Cardiac muscle cell (in vitro differentiated cells and primary cell): Measurements from ENCODE around the gene ANGPT4. TPM values are rescaled to one million over a fixed set of nuclear protein-coding genes. Genes with fewer than 3 reads are reported as not detected.

Experiments used
- DNase-seq, 2 donors: peaks; one replicate each; pipeline versions ENCODE4 v3.0.0 to v3.0.0-alpha.2; 2010 to 2017; ENCODE audit warnings: low read depth in 1 of 2, low spot score in 1 of 2
- H3K27ac ChIP-seq: fragments of 200-600 bp; sonication (generic); 2 replicates; pipeline ENCODE4 v1.5.1; 2016
- H3K27me3 ChIP-seq: fragments of 200-600 bp; sonication (generic); 2 replicates; pipeline ENCODE4 v1.6.0; 2016; ENCODE audit warnings: control low read depth
- H3K36me3 ChIP-seq: fragments of 200-600 bp; sonication (generic); 2 replicates; pipeline ENCODE4 v1.5.1; 2016; ENCODE audit warnings: control low read depth
- H3K4me1 ChIP-seq: fragments of 200-600 bp; sonication (generic); 2 replicates; pipeline ENCODE4 v1.8.1; 2017; ENCODE audit warnings: low read depth, mild to moderate bottlenecking, mixed run types
- H3K4me3 ChIP-seq: fragments of 200-600 bp; sonication (generic); 2 replicates; pipeline ENCODE4 v1.5.1; 2016; ENCODE audit warnings: mild to moderate bottlenecking
- H3K9me3 ChIP-seq: fragments of 200-600 bp; sonication (generic); 2 replicates; pipeline ENCODE4 v1.5.1; 2017; ENCODE audit warnings: low read depth, mild to moderate bottlenecking, control low read depth
- CTCF ChIP-seq: IDR thresholded peaks from 2 replicates; pipeline ENCODE4 v1.5.1; 2012; ENCODE audit warnings: low read depth, mild to moderate bottlenecking, low read length
- polyA plus RNA-seq: library from polyadenylated mRNA; unstranded; fragments of >200 nt; fragmentation: Nextera tagmentation; extraction: Ambion mirVana; gene quantifications from 2 replicates; pipeline ENCODE4 v1.2.1, GENCODE V29; 2016
- total RNA-seq: library from RNA; depleted of rRNA; stranded (reverse); fragments of >200 nt; gene quantifications from 2 replicates; pipeline ENCODE4 v1.2.3, GENCODE V29; 2016

ANGPT4 gene
- total and polyA plus RNA-seq, 2 experiments from 2014 or later = 0.15 to 0.80 TPM

GRCh38 chr20:878511-879307 is 37.4 kb downstream of the ANGPT4 start:
- Histone ChIP-seq H3K36me3 (no peaks in the 10 kb centered on the region), H3K4me1 (no peaks in the 10 kb centered on the region), H3K4me3 (no peak overlapping the region), H3K9me3 (no peaks in the 10 kb centered on the region), H3K27me3 (peaks cover 5% of the 10 kb centered on the region), H3K27ac (no peak overlapping the region)
- peak; percentile 52 to 88 for DNase-seq
- TF ChIP-seq CTCF = no peak

GRCh38 chr20:877814-878213 is 38.3 kb downstream of the ANGPT4 start:
- Histone ChIP-seq H3K4me1 (no peaks in the 10 kb centered on the region), H3K4me3 (no peak overlapping the region), H3K36me3 (no peaks in the 10 kb centered on the region), H3K27ac (no peak overlapping the region), H3K9me3 (no peaks in the 10 kb centered on the region), H3K27me3 (peaks cover 5% of the 10 kb centered on the region)
- TF ChIP-seq CTCF = no peak
- no peak for DNase-seq

- Histone ChIP-seq H3K27me3 (no peaks in the 10 kb centered on the region), H3K36me3 (no peaks in the 10 kb centered on the region), H3K27ac (no peak overlapping the region), H3K9me3 (no peaks in the 10 kb centered on the region), H3K4me3 (no peak overlapping the region), H3K4me1 (no peaks in the 10 kb centered on the region)
- no peak for DNase-seq
- no peak for TF ChIP-seq CTCF
Observed at GRCh38 chr20:875115-875514, 41.0 kb downstream of the ANGPT4 start.

- TF ChIP-seq CTCF = no peak
- Histone ChIP-seq H3K27ac (no peak overlapping the region), H3K4me3 (no peak overlapping the region), H3K36me3 (no peaks in the 10 kb centered on the region), H3K27me3 (no peaks in the 10 kb centered on the region), H3K9me3 (no peaks in the 10 kb centered on the region), H3K4me1 (no peaks in the 10 kb centered on the region)
- no peak for DNase-seq
Observed at GRCh38 chr20:873875-874607, 42.1 kb downstream of the ANGPT4 start.

GRCh38 chr20:872855-873520 is 43.1 kb downstream of the ANGPT4 start:
- H3K27ac ChIP-seq = no peak overlapping the region
- peaks cover 2% of the 10 kb centered on the region for H3K27me3 ChIP-seq
- H3K4me1 ChIP-seq = no peaks in the 10 kb centered on the region
- no peak overlapping the region for H3K4me3 ChIP-seq
- peak in 1 of 2 donors; percentile 31 for DNase-seq
- H3K36me3 ChIP-seq = no peaks in the 10 kb centered on the region
- no peaks in the 10 kb centered on the region for H3K9me3 ChIP-seq
- peak; percentile 6 for TF ChIP-seq CTCF
